HAP-1 (cell line): Measurements from ENCODE around the gene ARMC6.
"Not testable (repeated sequence)": the region's sequence is repeated elsewhere in the genome, so short reads cannot be mapped to it uniquely, and the experiment has no call there.

Experiments used
- DNase-seq, 2 experiments: peaks; one replicate each; pipeline ENCODE4 v3.0.0-alpha.2; 2016 to 2020; ENCODE audit warnings: low spot score in 2 of 2
- H3K27me3 ChIP-seq: fragments of 250-450 bp; sonication (Bioruptor Pico); 2 replicates; pipeline ENCODE4 v1.5.1; 2020; ENCODE audit warnings: low read depth, mild to moderate bottlenecking, moderate library complexity
- H3K36me3 ChIP-seq: fragments of 250-450 bp; sonication (Bioruptor Pico); replicated peaks from 2 replicates; pipeline ENCODE4 v1.5.1; 2020; ENCODE audit warnings: mild to moderate bottlenecking
- H3K4me1 ChIP-seq: fragments of 250-450 bp; sonication (Bioruptor Pico); 2 replicates; pipeline ENCODE4 v1.5.1; 2020; ENCODE audit warnings: mild to moderate bottlenecking
- H3K4me3 ChIP-seq: fragments of 250-450 bp; sonication (Bioruptor Pico); 2 replicates; pipeline ENCODE4 v1.5.1; 2020; ENCODE audit warnings: mild to moderate bottlenecking, moderate library complexity
- H3K9me3 ChIP-seq: fragments of 250-450 bp; sonication (Bioruptor Pico); 2 replicates; pipeline ENCODE4 v1.5.1; 2020; ENCODE audit warnings: mild to moderate bottlenecking, moderate library complexity
- in situ Hi-C: fragments of 300-500 bp; cut with MboI; formaldehyde crosslinking; loops from 3 replicates; pipeline ENCODE4 v1.14.3; 2020; ENCODE audit warnings: low sequenced_read_pairs, inconsistent platforms, mixed read lengths

The ARMC6 gene

DNA sequence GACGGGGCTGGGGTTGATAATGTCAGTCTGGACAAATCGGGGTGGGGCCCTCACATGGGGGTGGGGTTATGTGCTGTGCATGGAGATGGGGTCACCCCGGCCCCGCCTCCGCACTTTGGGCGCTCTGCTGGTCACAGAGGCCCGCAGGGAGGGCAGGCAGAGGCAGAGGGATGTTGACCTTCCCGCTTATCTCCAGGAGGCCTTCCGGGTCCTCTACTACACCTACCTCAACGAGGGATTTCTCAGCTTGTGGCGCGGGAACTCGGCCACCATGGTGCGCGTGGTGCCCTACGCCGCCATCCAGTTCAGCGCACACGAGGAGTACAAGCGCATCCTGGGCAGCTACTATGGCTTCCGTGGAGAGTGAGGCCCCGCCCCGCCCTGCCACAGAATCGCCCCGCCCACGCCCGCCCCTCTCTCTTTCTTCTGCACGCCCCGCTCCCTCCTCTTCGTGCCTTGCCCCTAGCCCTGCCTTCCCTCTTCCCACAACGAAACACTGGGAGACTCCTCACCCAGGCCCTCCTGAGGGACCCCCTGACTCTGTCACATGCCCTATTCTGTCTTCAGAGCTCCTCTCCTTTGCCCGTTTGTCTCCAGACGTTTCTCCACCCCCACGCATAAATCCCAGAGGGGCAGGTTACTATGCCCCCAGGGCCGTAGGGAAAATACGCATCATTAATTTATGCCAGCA, 72.1 kb downstream of the ARMC6 start:
- DNase-seq: peak; percentile 52 to 85
- Histone ChIP-seq H3K4me3 (peak overlapping the region; percentile 23), H3K27me3 (no peaks in the 10 kb centered on the region), H3K36me3 (no peaks in the 10 kb centered on the region), H3K4me1 (peaks cover 2% of the 10 kb centered on the region; the same call in 1 of the 2 replicates), H3K9me3 (no peaks in the 10 kb centered on the region)
- in situ Hi-C loops: no loop called here

- Histone ChIP-seq H3K4me3 (no peak overlapping the region), H3K27me3 (no peaks in the 10 kb centered on the region), H3K4me1 (peaks cover 2% of the 10 kb centered on the region; the same call in 1 of the 2 replicates), H3K36me3 (no peaks in the 10 kb centered on the region), H3K9me3 (no peaks in the 10 kb centered on the region)
- DNase-seq: no peak
- in situ Hi-C loops: no loop called here
Observed at GRCh38 chr19:19106056-19106551, 72.7 kb downstream of the ARMC6 start.

GRCh38 chr19:19106938-19107337, 73.5 kb downstream of the ARMC6 start:
- H3K9me3 ChIP-seq, DNase-seq, in situ Hi-C loops: not testable (repeated sequence)

DNA sequence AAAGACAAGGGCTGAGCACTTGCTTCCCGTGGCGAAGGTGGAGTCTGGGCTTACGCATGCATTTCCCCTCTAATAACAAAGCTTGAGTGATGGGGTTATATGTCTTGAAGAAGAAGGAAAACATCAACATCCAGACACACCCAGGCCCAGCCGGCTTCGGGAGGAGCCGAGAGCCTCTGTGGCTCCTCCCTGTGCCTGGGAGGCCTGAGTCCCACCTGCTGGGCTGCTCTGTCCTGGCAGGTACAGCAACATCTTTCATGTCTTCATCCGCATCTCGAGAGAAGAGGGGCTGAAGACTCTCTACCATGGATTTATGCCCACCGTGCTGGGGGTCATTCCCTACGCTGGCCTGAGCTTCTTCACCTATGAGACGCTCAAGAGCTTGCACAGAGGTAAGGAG, 74.3 kb downstream of the ARMC6 start:
- Histone ChIP-seq H3K27me3 (no peaks in the 10 kb centered on the region), H3K4me3 (no peak overlapping the region), H3K9me3 (no peaks in the 10 kb centered on the region), H3K4me1 (peaks cover 2% of the 10 kb centered on the region; the same call in 1 of the 2 replicates), H3K36me3 (no peaks in the 10 kb centered on the region)
- in situ Hi-C loops: no loop called here
- no peak for DNase-seq

More at GRCh38 chr19:19106938-19107337, 73.5 kb downstream of the ARMC6 start:
- not testable (repeated sequence) for H3K4me1 ChIP-seq, H3K4me3 ChIP-seq, H3K36me3 ChIP-seq, H3K27me3 ChIP-seq
